ENCODE results near the gene ELL2.

Gene ELL2

DNA sequence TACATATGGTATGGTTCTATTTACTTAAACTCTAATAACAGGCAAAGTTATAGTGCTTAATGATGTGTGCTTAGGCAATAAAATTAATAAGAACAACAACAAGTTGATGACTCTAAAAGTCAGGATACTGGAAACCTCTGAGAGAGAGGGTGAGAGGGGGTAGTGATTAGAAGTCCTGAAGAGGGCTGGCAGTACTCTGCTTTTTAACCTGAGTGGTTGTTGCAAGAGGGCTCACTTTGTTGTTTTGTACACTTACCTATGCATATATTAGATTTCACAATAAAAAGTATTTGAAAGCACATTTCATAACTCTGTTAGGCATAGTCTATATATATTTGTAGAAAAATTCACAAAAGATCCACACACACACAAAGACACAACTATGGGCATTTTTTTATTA, 21.4 kb upstream of the ELL2 start:
- DNase-seq = no peak

DNA sequence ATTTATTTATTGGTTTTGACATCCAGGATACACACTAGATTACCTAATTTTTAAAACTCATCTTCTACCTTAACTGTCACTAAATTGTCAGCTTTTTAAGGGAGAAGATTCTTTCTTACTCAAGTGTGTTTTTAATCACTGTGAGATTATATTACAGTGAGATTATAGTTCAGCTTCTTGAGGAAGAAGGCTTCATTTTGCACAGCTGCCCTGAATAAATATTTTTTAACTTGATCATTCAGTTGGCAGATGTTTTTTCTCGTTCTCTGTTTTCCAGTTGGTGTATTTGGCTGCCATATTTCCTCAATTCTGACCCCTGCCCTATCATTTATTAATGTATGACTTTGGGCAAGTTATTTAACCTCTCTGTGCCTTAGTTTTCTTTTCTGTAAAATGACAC, 15.0 kb upstream of the ELL2 start:
- no peak for DNase-seq

GRCh38 chr5:95975703-95976102, 14.1 kb upstream of the ELL2 start:
- DNase-seq = no peak

GRCh38 chr5:95973793-95974325, 12.2 kb upstream of the ELL2 start:
- peak; percentile 46 to 62 for DNase-seq

DNA sequence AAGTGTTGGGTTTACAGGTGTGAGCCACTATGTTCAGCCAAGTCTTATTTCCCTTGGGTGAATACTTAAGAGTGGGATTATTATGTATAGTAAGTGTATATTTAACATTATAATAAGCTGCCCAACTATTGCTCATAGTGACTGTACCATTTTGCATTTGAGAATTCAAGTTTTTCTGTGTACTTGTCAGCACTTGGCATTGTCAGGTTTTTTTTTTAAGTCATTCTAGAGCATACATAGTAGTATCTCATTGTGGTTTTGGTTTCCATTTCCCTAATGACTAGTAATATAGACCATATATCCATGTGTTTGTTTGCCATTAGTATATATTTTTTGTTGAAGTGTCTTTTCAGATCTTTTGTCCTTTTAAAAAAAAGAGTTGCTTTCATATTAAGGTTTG, 10.5 kb upstream of the ELL2 start:
- no peak for DNase-seq

- DNase-seq = no peak
These were observed 8.7 kb upstream of the ELL2 start for GRCh38 chr5:95970359-95970704.

DNA sequence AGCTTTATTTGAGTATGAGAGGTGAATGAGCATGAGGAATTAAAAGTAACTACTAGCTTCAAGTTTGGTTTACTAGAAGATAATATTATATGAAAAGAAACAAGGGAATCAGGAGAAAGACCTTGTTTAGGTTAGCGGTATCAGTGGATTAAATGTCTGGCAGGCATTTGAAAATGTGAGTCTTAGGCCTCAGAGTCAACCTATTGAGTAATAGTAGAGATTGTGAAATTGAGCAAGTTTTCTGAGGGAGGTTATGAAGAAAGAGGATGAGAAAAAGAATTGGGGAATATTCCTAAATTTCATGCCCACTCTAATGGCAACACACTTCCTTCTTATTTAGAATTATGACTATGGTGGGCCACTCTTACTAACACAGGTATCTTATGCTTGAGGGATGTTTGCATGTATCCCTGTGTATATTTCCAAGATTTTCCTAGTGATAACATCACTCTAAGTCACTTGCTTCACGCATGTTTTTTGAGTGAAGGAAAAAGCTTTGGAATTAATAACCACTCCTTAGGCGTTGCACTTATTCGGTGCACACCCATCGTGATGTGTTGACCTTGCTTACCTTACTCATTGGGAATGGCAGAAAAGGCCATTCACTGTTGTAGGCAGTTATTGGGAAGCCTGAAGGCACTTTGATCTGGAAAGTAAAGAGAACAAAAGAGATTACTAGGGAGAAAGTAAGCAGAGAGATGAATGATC, 8.2 kb upstream of the ELL2 start:
- no peak for DNase-seq

GRCh38 chr5:95969055-95969454, 7.4 kb upstream of the ELL2 start:
- no peak for DNase-seq

DNA sequence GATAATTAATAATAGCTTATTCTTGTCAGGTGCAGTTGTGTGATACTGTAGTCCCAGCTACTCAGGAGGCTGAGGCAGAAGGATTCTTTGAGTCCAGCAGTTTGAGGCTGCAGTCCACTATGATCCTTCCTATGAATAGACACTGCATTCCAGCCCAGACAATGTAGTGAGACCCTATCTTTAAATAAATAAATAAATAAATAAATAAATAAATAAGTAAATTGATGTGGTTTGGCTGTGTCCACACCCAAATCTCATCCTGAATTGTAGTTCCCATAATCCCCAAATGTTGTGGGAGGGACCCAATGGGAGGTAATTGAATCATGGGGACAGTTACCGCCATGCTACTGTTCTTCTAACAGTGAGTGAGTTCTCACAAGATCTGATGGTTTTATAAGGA, 5.6 kb upstream of the ELL2 start:
- DNase-seq = no peak

DNA sequence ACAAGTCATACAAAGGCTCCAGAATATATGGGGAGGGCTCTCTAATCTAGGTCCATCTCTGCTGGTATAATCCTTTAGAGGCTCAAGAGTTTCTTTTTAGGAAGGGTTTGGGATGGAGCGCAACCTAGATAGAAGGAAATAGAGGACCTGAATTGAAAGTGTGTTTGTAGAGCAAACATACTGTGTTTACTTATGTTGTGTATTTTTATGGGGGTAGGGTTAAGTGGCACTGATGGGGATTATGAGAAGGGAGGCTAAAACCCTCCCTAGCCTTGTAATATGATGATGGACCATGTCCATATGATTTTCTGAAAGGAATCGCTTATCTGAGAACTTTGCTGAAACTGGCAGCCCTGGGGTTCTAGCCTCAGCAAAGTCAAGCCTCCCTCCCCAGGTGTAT, 4.4 kb upstream of the ELL2 start:
- DNase-seq = peak; percentile 59

DNA sequence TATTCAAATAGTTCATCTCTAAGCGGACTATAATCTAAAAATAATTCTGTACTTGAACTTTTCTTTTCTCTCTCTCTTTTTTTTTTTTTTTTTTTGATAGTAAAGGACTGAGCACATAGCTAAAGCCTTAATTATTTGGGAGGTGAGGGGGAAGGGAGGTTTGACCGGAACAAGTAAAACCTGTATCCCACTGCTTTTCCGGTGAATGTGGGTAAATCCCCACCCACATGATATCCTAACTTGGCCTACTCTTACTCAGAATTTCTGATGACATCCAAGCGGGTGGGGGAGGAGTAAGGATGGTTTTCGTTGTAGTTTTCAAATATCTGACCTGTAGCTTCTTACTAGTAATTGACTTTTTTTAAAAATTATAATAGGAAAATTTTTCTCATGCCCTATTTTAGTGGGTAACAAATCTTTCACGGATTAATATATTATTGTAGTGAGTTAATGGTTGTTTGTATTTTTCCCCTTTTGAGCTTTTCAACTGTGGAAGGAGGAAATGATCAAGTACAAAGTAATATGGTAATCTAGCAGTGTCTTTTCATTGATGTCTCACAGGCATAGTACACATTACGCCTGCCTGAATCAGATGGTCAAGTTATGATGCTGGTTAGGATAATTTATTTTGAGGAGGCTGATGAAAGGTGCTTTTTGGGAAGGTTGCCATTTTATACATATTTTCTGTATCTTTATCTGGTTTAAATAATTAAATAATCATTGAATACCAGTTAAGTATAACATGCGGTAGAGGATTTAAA, 2.2 kb upstream of the ELL2 start:
- DNase-seq = no peak

GRCh38 chr5:95962785-95963184, 1.1 kb upstream of the ELL2 start:
- DNase-seq = no peak

DNA sequence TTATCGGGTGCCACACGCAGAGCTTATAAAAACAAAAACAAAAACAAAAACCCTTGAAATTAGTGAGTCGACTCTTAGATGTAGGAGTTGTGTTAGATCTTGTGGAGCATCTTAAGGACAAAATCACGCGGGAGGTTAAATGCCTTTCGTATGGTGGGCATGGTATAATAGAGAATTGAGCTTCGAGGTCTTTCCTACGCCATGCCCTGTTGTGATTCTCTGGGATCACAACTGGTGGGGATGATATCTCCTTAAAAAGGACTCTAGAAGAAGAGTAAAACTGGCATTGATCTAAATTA, 773 bp upstream of the ELL2 start:
- no peak for DNase-seq

GRCh38 chr5:95960667-95961616, 709 bp downstream of the ELL2 start:
- DNase-seq = peak; percentile 50 to 65

DNA sequence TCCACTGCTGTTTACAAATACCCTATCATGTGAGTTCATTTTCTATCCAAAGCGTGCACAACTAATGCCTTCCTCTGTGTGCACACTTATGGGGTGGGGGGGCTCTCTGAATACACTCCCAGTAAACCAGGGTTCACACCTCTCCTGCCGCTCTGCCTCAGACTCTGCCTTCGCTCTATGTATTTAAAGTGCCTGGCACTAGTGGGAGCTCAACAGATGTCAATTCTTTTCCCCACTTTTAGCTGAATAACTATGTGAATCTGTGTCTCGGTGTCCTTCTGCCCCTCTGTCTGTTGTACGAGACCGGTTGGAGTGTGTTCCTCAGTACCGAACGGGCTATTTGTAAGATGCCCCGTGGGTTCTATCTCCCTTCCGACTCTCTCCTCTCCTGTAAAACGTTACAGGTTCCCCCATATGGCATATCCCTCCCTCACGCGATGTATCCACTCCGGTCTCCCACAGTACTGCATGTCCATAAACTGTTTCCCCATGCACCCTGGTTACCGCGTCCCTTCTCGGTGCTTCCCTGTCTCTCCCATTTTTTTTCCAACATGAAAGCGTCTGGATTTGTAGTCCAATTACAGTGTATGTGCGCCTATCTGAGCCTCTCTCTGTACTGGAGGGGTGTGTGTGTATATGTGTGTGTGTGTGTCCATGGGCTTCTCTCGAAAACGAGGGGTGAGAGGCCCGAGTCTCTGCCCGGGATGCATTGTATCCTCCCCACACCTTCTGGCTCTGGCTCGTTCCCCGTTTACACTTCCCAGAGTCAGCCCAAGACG, 1.6 kb downstream of the ELL2 start:
- DNase-seq = no peak

DNA sequence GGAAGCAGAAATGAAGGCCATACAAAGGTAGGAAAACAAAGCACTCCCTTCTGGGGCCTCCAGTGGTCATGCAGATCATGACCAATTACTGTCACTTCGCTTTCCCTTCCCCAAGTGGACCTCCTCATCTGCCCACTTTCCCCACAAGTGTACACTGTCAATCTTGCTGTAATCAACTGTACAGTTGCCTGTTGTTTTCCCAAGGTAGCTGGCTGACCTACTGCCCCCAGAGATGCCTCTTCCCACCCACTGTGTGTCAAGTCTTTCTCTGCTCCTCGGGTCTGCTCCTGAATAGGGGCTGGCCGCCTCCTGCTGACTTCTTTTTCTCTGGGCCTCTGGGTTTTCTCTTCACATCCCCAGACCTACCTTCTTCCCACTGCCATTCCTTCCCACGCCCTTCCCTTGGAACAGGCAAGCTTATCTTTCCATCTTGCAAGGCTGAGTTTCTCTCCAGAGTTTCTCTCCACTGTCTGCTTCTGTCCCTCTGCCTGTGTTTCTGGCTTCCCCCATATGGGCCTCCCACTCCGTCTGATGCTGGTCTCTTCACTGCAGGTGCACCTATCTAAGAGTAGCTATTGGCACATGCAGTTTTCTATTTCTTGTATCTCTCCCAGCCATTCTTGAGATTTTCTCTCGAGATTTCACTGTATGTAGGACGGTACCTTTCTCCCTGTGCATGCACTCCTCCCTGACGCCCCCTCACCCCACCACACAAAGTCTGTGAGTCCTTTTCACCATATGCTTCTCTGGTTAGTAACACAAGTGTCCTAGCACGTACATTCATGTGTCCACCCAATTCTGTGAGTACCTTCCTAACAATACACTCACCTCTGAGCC, 2.4 kb downstream of the ELL2 start:
- no peak for DNase-seq

DNA sequence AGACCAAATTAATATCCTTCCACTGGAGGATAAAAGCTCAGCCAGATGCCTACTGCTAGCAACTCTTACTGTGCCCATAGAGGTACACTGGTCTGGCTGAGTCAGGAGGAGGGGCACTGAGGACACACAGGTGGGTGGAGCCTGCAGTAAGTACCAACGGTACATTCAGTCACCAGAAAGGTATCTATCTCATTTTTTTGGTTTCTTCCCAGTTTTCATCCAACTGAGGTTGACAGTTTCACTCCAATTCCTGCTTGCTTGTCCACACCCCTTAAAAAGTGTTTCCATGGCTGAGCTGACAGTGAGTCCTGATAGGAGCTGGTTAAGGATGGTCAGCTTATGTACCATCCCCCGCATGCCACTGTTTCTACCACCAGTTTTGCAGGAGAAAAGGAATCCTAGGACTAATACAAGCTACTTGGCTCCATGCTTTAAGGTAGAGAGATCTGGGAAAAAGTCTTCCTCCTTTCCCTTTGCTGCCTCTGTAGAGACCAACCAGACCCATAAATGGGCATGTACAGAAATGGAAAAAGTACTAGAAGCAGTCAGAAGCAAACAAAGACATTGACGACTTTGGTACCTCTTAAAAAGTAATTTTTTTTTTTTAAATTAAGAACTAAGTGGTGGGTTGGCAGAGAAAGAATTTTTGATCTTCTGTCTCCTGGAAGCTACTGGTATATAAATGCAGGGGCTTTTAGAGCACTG, 3.2 kb downstream of the ELL2 start:
- peak in 1 of 2 experiments; percentile 35 for DNase-seq

GRCh38 chr5:95957561-95958203, 4.0 kb downstream of the ELL2 start:
- no peak for DNase-seq

GRCh38 chr5:95956900-95957293, 4.8 kb downstream of the ELL2 start:
- no peak for DNase-seq
